ENCODE results near the gene SPINK9.
"Not testable (repeated sequence)": the region's sequence is repeated elsewhere in the genome, so short reads cannot be mapped to it uniquely, and the experiment has no call there.

The SPINK9 gene, protein sequence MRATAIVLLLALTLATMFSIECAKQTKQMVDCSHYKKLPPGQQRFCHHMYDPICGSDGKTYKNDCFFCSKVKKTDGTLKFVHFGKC
- 0 to 0.07 reads per million in 2 donors for total RNA-seq

DNA sequence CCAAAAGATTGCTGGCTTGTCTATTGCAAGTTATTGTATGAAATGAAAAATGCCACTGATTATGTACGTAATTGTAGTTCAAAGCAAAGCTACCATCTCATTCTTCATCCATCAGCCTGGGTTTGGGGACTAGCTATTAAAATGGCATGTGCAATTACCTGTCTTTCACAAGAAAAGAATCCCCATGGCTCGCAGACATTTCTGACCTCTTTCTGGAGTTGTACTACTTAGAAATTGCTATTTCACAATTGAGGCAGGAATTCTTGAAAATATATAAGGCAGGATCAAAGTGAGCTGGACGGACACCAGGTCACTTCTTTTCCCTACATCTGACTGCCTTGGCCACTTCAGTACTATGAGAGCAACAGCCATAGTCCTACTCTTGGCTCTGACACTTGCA lies at the start of gene SPINK9:
TSS of gene SPINK9 (plus strand) at position 301 of the 400 bp plus-strand sequence. CDS start at position 356, 55 bp downstream.
- no peak for DNase-seq

- DNase-seq = no peak
These were observed 44.8 kb upstream of the SPINK9 start for GRCh38 chr5:148290271-148291195.

DNA sequence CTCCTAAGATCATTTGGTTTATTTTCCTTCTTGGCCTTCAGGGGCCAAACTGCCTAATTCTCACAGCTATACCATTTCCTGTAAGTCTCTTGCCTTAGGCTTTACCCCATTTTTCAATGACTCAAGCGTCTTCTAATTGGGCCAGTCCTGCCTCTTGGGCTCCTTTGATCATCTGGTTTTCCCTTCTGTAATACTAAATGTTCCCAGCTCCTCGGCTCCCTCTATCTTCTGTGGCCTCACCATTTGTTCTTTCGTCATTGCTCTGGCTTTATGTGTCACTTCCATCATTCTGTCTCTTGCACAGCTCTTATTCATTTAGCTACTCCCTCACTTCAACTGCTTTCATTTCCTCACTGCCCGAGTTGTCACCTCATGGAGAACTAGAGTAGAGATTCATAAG lies 37.6 kb upstream of the SPINK9 start:
- no peak for DNase-seq

GRCh38 chr5:148306446-148306845 lies 28.9 kb upstream of the SPINK9 start:
- no peak for DNase-seq

- no peak for DNase-seq
These were observed 26.3 kb upstream of the SPINK9 start for GRCh38 chr5:148309019-148309418.

DNA sequence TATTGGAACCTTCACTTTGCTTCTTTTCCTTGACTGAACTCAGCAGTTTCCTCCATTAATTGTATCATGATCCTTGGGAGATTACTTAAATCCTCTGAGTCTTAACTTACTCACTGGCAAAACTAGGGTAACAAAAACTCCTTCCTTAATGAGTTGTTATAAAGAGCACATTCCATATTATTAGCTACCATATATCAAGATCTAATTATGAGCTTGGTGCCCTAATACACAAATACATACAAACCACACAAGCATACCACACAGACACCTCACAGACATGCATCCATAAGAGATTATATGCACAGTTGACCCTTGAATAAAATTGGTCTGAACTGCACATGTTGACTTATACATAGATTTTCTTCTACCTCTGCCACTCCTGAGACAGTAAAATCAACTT lies 25.6 kb upstream of the SPINK9 start:
- no peak for DNase-seq

DNA sequence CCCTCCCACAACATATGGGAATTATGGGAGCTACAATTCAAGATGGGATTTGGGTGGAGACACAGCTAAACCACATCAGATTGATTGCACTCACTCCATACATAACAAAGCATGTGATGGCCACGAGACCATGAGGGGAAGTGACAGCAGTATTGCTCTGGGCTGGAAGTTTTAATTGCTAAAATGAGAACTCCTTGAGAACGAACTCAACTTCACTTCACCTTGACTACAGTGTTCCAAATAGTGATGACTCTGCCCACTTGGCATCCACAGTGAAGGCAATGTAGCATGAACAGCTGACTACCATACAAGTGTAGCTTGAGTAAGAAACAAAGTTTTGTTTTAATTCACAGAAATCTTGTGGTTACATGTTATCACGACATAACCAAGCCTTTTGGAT lies 23.9 kb upstream of the SPINK9 start:
- no peak for DNase-seq

- no peak for DNase-seq
These were observed 23.2 kb upstream of the SPINK9 start, which contains the start of gene SPINK7 for GRCh38 chr5:148312153-148312552. Gene SPINK7, plus strand, starts transcription at chr5:148312423. Its CDS starts 61 bp downstream, at chr5:148312484.

- no peak for DNase-seq
These were observed 21.2 kb upstream of the SPINK9 start for GRCh38 chr5:148314187-148314586.

GRCh38 chr5:148314731-148315130 lies 20.6 kb upstream of the SPINK9 start:
- DNase-seq = no peak

GRCh38 chr5:148320011-148320963 lies 15.1 kb upstream of the SPINK9 start:
- DNase-seq = not testable (repeated sequence)

GRCh38 chr5:148333262-148333849 lies 2.0 kb upstream of the SPINK9 start:
- DNase-seq = no peak

- no peak for DNase-seq
These were observed 1.5 kb downstream of the SPINK9 start for GRCh38 chr5:148336704-148337435.

GRCh38 chr5:148342371-148343045 lies 7.1 kb downstream of the SPINK9 start:
- no peak for DNase-seq

DNA sequence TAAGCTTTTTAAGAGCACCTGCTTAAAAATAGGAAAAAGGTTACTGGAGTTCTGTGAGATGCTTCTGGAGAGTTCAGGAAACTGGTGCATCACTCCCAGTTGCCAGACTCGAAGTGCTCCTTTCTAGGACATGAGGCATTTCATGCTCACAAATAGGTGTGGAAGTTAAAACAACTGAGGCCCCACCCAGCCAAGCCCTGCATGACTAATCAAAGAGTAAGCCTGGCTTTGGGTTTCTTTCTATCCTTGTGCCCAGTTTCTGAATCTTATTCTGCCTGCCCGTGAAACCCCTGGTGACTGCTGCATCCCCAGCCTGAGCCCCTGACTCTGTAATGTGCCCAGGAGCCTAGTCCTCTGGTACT lies 7.7 kb downstream of the SPINK9 start:
- no peak for DNase-seq

GRCh38 chr5:148343603-148344487 lies 8.5 kb downstream of the SPINK9 start:
- no peak for DNase-seq

DNA sequence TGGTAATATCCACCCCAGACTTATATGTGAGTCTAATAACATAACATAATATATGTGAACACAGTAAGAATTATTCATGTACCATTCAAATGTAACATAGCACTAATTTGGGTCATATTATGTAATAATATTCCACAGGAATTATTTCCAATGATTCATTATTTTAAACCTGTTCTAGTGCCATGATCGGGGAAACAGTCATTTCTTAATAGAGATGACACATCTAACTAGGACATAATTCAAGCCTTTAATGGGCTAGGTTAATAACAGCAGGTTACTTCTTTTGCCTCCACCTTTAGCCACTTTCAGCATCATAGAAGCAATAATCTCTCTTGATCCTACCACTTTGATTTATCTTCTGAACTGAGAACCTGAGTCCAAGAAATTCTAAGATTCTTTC lies 12.3 kb downstream of the SPINK9 start:
- DNase-seq = no peak

DNA sequence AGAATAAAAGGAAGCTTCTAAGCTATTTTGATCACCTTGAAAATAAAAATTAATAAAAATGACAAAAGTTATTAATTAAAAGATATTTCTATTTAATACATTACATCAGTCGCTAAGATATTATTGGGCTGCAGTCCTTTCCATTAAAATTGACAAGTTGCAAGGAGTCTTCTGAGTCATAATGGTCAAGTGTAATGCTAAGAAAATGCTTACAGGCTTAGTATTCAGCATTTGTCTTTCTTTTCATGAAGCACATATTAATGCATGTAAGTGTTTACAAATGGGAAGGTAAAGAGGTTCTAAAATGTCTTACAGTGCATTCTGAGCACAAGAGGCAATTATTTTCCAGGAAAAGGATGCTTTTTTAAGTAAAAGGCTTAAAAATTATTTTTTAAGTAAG lies 17.3 kb downstream of the SPINK9 start:
- no peak for DNase-seq

GRCh38 chr5:148353634-148354033 lies 18.3 kb downstream of the SPINK9 start:
- no peak for DNase-seq

- DNase-seq = no peak
These were observed 29.0 kb downstream of the SPINK9 start for GRCh38 chr5:148364343-148364742.
